ENCODE measurements around the gene SERPINF2.
"Not testable (repeated sequence)": the region's sequence is repeated elsewhere in the genome, so short reads cannot be mapped to it uniquely, and the experiment has no call there.

Gene SERPINF2

DNA sequence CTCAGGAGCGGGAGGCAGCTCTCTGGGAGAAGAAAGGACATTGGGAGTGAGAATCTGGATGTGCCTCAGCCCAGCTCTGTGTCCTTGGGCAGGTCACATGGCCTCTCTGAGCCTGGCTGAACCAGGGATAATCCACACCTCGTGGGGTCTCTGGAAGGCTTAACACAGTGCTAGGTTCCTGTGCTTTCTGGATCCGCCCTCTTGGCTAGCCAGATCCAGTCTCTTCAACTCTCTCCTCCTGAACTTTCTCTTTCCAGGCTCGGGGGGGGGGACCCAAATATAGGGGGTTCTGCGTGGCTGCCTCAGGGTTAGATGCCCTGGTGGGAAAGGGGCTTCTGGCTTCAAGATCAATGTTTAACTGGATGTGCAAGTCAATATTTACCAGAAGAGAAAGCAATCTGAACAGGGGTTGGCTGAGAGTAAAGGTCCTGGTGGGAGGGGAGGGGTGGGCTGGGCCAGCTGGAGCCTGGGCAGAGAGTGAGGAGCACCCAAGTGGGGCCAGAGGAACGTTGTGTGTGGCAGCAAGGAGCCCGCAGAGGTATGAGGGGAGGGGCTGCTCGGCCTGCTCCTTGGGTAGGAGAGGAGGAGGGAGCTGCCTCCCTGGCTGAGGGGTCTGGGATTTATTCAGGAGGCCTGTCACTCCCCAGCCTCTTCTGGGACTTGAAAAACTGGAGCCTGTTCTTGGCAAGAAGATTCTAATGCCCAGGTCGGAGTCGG lies at the start of gene SERPINF2:
Gene SERPINF2, plus strand, starts transcription at position 501 of the 717 bp plus-strand sequence. CDS start 2,125 bp downstream, outside the sequence.
- DNase-seq: no peak

DNA sequence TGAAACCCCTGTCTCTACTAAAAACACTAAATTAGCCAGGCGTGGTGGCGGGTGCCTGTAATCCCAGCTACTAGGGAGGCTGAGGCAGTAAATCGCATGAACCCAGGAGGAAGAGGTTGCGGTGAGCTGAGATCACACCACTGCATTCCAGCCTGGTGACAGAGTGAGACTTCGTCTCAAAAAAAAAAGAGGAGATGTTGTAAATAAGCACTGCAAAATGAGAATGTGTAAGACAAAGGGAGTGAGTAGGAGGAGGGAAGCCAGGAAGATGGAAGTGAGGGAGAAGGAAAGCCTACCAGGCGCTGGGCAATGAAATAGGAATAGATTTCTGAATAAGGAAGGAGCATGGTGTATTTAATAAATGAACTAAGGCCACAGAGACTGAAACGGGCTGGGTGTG lies 49.3 kb upstream of the SERPINF2 start:
- DNase-seq: no peak

DNA sequence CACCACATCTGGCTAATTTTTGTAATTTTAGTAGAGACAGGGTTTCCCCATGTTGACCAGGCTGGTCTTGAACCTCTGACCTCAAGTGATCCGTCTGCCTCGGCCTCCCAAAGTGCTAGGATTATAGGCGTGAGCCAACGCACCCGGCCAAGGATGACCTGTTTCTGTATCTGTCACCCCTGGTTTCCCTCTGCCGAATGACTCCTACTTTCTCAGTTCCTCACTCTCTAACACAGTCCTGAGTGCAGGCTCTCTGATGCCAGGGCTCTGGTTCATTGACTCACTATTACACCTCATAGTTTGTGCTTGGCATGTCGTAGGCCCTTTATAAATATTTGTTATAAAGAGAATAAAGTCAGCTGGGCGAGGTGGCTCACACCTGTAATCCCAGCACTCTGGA lies 47.3 kb upstream of the SERPINF2 start:
- DNase-seq: no peak

DNA sequence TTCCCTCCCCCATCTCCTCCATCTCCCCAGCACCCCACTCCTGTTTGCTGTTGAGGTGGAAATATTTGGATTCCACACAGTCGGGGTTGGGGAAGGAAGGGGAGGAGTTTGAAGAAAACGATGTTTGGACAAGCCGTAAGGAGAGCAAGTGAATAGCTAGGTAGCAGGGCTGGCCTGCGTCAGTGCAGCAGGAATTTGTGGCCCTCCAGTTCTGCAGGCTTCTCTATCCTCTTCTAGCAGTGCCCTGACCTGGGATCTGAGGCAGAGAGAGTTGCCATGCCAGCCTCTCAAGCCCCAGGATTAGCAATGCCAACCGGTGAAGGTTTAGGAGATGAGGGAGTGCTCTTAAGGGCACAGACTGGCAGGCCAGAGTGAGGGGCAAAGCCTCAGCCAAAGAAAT lies 45.0 kb upstream of the SERPINF2 start:
- DNase-seq: no peak

DNA sequence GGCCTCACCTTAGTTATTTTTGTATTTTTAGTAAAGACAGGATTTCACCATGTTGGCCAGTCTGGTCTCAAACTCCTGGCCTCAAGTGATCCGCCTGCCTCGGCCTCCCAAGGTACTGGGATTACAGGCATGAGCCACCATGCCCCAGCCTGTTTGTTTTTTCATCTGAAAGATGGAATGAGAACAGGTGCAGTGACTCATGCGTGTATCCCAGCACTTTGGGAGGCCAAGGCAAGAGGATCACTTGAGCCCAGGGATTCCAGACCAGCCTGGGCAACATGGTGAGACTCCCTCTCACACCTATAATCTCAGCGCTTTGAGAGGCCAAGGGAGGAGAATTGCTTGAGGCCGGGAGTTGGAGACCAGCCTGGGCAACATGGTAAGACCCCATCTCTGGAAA lies 42.8 kb upstream of the SERPINF2 start:
- not testable (repeated sequence) for DNase-seq

DNA sequence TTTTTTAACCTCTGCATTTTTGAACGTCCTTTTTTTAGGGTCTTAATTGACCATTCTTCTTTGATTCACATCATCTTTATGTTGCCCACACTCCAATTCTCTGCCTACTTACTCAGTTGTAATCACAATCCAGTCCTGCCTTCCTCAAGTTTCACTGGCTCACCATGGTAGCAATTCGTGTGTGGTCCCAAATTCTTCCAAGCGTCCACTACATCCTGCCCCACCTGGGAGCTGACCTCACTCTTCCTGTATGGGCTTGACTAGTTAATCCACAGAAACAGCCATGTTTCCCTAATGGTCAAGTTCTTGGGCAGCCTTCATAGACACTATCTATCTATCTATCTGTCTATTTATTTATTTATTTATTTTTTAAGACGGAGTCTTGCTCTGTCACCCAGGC lies 39.6 kb upstream of the SERPINF2 start:
- no peak for DNase-seq

DNA sequence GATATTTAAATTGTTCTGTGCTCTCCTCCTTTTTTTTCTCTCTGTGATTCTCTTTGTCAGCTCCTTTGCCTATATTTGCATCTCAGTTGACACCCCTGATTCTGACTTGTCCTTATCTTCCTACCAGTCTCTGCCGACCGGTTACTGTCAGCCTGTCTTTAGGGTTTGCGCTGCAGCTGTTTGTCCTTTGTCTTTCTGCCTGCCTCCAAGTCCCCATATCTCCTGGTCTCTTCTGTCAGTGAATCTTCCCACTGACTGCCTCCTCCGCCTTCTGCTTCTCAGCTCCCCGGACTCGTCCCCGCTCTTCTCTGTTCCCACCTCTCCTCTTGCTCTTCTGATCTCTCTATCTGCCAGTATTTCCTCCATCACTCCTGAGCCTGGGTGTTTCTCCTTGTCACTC lies 37.7 kb upstream of the SERPINF2 start:
- DNase-seq: no peak

DNA sequence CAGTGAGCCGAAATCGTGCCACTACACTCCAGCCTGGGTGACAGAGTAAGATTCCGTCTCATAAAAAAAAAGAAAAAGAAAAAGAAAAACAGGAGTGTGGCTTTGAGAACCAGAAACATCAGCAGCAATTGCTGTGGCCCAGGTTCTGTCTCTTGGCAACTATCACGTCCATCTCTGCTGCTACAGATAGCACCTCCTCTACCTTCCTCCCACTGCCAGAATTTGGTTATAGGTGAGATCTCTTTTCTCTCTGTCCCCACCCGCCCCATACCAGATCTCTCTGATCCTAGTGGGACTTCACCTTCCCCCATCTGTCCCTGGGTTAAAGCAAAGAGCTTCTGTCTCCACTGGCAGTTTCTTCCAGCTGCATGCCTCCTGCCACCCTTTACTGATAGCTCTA lies 35.6 kb upstream of the SERPINF2 start:
- no peak for DNase-seq

DNA sequence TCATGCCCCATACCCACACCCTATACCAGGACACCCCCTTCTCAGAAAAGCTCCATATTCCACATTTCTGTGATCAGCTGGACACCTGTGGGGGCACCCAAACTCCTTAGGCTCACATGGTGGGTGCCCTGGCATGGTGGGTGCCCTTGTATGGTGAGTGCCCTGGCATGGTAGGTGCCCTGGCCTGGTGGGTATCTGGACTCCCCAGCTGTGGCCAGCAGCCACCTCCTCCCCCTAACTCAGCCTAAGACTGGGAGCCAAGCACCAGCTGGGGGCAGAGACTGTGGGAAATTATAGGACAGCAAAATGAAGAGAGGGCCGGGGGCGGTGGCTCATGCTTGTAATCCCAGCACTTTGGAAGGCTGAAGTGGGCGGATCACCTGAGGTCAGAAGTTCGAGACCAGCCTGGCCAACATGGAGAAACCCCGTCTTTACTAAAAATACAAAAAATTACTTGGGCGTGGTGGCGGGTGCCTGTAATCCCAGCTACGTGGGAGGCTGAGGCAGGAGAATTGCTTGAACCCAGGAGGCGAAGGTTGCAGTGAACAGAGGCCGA lies 33.8 kb upstream of the SERPINF2 start:
- DNase-seq: not testable (repeated sequence)

DNA sequence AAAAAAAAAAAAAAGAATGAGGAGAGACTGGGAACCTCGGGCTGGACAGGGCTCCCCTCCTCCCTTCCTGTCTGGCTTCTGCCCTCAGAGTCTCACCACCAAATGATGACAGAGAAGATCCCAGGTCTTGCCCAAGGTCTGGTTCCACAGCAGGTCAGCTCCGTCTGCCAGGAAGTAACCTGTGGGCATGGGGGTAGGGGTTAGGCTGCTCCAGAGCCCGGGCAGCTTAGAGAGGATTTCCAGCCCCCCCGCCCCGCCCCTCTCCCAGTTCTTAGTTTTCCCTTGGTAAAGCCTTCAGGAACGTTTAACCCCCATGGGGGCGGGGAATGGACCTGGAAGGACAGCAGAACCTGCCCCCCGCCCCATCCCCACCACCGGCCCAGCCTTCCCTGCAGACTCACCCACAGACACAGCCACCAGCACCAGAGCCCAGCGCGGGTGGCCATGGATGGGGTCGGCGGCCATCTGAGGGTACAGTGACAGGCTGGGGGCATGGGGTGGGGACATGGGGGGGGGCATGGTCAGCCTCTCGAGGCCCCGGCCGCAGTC lies 33.2 kb upstream of the SERPINF2 start:
- DNase-seq: no peak

DNA sequence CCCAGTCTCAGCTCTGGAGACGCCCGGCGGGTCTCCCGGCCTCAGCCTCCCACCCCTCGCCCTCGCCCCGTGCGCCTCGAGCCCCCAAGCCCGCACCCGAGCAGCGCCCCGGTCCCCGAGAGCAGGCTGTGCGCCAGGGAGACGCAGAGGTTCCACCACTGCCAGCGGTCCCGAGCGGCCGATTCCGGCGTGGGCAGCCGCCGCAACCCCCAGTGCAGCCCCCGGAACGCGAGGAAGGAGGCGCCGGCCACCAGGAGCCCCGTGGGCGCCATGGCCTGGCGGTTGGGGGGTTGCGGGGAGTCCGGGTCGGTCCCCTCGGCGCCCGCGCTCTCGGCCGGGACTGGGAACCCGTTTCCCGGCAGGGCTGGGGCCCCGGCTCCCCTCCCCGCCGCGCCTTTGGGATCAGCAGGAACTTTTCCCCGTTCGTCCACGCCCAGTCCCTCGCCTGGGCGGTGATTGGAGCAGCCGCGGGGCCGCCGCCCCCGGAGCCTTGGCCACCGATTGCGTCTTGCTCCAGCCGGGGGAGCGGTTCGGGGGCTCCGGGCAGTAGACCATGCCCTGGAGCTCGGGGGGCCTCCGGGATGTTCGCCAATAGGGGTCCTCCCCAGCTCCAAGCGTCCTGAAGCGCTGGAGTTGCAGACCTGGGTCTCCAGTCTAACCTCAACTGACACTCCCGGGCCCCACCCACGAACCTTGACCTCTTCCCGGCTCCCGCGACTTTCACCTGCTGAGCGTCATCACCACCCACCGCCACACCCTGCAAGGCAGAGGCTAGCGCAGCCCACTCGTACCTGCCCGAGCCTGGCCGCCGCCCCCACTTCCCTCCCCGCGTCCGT lies 32.5 kb upstream of the SERPINF2 start, which contains the start of gene TLCD2:
Gene TLCD2, minus strand, starts transcription at position 407 of the 836 bp plus-strand sequence. Its CDS starts 135 bp downstream, at position 272.
- peak; percentile 31 for DNase-seq

DNA sequence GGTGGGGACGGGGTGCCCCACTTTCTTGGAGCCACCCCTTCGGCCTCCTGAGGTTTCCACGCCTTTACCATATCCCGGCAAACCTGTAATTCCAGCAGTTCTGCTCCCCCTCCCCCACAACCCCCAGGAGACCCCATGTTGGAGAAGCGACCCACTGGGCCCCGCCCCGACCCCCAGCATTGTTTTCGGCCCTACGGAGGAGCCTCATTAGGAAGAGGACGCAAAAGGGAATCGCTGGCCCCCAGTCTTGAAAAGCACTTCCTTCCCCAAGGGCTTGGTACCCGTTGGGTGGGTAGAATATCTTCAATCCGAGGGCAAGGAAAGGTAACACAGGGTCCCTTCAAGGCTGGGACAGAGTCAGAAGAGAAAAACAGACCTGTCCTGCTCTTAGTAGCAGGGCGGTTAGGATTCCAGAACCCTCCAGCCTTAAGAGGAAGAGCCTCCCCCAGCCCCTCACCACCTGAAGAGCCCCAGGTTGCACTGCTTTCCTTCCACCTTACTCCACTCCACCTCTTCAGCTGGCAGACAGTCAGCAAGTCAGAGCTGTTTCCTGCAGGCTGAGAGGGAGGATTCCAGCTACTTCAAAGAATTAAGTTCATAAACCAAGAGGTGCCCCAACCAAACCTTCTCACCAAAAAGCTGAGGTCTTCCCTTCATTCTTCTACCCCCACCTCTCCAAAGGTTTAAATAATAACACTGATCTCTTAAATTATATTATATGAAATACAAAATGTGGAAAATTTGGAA lies 31.7 kb upstream of the SERPINF2 start:
- DNase-seq: no peak

DNA sequence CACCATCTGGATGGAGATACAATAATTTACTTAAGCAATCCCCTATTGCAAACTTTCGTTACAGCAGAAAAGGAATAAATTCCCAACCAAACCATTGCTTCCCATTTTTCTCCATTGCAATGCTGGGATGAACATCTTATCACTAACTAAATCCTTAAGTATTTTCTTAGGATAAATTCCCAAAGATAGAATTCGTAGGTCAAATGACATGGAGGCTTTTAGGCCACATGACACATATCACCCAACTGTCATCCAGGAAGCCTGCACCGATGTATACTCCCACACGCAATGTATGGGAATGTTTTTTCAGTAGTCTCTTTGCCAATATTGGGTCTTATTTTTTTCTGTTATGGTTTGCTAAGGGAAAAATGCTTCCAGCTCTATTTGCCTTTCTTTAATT lies 30.9 kb upstream of the SERPINF2 start:
- no peak for DNase-seq

DNA sequence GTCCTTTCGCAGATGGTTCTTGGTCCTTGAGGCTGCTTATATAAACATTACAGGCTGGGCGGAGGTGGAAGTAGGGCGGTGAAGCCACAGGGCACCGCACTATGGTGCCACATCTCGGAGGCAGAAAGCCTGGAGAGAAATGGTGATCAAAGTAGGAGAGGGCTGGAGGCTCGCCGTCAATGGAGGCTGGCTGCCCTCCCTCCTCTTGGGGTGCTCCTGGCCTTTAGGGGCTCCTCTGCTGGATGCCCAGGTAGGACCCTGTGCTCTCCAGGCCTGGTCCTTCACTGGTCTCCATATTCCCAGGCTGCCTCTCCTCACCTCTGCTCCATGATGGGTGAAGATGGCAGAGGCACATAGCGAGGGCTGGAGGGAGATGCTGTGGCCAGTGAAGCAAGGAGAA lies 30.4 kb upstream of the SERPINF2 start:
- no peak for DNase-seq

DNA sequence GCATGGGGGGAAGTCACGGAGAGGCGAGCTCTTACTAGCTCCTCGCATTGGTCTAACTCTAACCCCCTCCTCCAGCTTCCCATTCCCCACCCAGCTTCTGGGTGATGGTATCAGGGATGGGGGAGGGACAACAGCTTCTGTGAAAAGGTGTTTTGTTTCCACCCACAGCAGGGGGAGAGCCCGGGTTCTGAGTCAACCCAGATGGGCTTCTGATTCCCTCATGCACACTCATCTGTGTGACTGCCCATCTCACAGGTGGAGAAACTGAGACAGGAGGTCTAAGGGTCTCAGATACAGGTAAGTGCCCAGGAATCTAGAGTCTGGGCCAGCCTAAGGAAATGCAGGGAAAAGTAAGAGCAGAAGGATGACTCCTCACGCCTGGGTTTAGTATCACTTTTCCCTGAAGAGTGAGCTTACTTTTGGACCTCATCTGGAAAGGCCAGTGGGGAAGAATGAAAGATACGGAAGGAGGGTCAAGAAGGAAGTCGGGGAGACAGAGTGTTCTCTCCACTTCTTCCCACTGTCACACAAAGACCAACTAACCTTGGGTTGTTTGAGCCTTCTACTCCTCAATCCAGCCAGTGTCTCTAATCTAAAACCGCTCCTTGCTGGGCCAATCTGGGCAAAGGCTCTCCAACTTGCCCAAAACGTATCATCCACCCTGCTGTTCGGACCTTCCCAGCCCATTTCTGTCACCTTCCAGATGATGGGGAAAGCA lies 29.4 kb upstream of the SERPINF2 start:
- no peak for DNase-seq

DNA sequence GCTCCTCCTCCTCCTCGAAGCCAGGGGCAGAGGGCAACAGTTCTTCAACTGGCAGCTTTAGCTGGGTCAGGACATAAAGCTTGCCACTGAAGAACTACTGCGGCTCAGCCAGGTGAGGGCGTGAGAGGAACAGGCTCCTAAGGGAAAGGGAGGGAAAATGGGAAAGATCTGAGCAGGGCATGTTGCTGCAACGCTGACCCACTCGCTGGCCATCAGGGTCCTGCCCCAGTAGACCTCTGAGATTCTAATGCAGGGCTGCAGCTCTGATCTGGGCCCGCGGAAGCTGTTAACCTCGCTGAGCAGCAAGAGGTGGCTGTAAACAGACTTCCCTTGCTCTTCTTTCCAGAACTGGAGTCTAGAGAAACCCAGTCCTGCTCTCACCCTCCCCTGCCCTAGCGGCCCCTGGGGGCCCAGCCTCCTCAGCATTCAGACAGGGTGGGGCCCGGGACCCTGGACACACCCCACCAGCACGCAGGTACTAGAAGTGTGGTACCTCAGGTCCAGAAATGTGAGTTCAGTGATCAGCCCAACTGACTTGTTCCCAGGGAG lies 28.7 kb upstream of the SERPINF2 start:
- peak; percentile 52 for DNase-seq

DNA sequence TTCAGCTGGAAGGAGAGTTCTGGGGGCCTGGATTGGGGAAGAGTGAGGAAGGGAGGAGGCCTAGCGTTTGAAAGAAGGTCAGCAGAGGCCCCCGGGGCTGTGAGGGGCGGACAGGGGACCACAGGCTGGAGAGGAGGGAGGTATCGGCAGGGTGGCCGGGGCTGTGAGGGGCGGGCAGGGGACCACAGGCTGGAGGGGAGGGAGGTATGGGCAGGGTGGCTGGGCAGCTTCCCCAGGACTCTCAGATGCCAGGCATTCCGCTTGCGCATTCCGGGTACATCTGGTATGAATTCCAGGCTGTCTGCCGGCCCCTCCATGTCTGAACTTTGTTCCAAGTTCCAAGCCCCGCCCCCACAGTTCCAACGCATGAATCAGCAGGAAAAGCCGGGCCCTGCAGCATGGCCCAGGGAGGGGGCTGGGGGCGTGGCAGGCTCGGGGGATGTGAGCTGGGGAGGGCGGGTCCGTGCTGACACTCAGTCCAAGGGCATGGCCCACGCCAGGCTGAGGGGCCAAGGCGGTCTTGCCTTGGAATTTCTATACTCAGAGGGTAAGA lies 28.2 kb upstream of the SERPINF2 start:
- DNase-seq: peak; percentile 87

DNA sequence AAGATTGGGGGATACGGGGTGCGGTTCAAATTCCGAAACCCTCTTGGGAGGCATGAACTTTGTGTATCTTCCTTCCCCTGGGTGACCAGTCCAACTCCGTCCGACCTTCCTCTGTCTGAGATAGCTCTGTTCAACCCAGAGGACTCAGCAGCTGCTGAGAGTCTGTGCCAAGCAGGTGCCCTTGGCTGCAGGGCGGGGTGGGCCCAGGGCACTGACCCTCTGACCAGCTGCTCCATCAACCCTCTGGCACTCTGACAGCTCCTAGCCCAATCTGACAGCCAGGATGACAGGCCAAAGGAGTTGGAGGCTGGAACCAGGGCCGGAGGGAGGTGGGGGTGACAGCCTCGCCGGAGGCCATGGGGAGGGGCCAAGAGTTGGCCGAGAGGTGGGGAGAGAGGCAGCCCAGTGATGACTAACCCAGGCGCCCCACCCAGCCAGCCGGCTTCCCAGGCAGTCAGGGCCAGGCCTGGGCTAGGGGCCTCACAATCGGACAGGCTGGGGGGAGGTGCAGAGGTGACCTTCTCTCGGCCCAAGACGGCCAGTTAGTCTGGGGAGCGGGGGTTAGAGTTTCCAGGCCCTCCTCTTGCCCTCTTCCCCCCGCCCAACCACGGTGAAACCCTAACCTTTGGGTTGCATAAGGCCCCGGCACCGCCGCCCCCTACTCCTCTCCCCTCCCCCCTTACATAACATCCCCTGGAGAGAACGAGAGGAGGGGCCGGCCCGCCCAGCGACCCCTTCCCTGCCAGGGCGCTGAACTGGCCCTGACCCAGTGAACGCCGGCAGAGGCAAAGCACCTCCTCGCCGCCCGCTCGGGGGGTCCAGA lies 27.5 kb upstream of the SERPINF2 start:
- DNase-seq: peak; percentile 85

DNA sequence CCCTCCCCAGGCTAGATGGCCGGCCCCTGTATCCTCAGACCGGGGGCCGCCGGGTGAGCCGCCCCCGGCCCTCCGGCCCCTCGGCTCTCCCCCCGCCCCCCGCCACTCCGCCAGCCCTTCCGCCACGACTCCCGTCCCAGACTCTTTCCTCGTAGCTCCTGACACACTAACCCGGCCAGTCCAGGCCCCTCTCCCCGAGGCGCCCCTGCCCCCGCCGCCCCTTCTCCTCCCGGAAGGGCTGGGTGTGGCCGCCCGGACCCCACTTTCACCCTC lies 26.9 kb upstream of the SERPINF2 start:
- DNase-seq: no peak

DNA sequence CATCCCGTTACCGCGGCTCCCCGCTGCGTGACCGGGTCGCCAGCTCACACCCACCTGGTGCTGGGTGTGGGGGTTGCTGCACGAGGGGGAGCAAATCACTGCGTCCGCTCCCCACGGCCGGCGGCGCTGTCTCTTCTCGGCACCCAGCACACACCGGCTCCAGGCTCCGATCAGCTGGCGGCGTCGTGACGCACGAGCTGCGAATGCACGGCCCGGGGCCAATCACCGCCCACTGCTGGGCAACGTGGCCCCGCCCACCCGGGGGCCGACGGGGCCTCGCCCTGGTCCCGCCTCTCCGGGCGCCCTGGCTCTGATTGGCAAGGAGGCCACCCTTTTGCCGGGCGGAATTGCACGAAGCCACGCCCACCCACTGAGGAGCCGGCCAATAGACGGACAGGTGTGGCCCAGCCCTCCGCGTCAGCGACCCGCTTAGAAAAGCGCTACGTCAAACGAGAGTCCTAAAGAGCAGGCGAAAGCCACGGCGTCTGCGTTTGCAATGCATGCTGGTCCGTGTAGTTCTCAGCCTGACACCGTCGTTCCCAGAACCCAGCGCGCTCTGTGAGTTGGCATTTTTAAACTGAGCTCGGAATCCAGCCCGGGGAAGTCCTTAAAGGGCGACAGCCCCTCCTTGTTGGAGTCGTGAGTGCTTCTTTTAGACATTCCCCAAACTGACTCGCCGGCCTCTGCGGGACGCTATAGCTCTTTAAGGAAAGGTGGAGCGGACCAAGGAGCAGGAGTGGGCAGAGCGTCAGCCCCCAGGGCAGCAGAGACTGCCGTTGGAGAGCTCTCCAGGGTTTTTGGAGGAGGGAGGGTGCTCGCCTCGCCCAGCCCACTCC lies 26.4 kb upstream of the SERPINF2 start:
- DNase-seq: peak; percentile 100
